A549 (cell line): Measurements from ENCODE around the gene CTSH. TPM values are rescaled to one million over a fixed set of nuclear protein-coding genes. Genes with fewer than 3 reads are reported as not detected.

Experiments
- ATAC-seq, 2 experiments: fragments of 200-7000 bp in 1 of 2; fragments of >200 bp in 1 of 2; cut with Nextera tagmentation in 1 of 2; cut with Tn5 transposase in 1 of 2; 3 replicates each; pipeline versions ENCODE4 v1.8.0 to v1.9.1; 2018 to 2020; ENCODE audit warnings: mild to moderate bottlenecking in 1 of 2, moderate library complexity in 1 of 2
- CTCF ChIA-PET: fragments of 300-600 bp; sonication (Branson Sonifier 250); formaldehyde crosslinking; extraction: SDS; loops from one replicate; lab custom pipeline; 2021; ENCODE audit warnings: antibody characterized with exemption, inconsistent platforms; lab: Yijun Ruan, JAX
- POLR2A ChIA-PET: fragments of 350-600 bp; formaldehyde crosslinking; extraction: SDS; loops from one replicate; lab custom pipeline; 2021; ENCODE audit warnings: antibody characterized with exemption, inconsistent platforms; lab: Yijun Ruan, JAX
- DNase-seq, 2 experiments: peaks; one replicate each; pipeline versions ENCODE4 v3.0.0 to v3.0.0-alpha.2; 2011 to 2016; ENCODE audit warnings: low read depth in 1 of 2, low spot score in 1 of 2
- FAIRE-seq: peaks from 2 replicates; lab custom pipeline; 2011; peaks lifted over from hg19 to GRCh38; lab: Jason Lieb, UNC
- H3K27ac ChIP-seq, 2 experiments: fragments of >200 bp; sonication (Bioruptor Twin); formaldehyde crosslinking; 3 replicates each; pipeline ENCODE4 v1.5.1; 2016 to 2017
- H3K4me1 ChIP-seq: fragments of >200 bp; sonication (Bioruptor Twin); formaldehyde crosslinking; 3 replicates; pipeline ENCODE4 v1.6.1; 2016
- H3K4me2 ChIP-seq: fragments of >200 bp; sonication (Bioruptor Twin); formaldehyde crosslinking; 3 replicates; pipeline ENCODE4 v1.6.1; 2016
- H3K4me3 ChIP-seq: fragments of >200 bp; sonication (Bioruptor Twin); formaldehyde crosslinking; 3 replicates; pipeline ENCODE4 v1.5.1; 2016
- H3K9me3 ChIP-seq: fragments of >200 bp; sonication (Bioruptor Twin); formaldehyde crosslinking; 3 replicates; pipeline ENCODE4 v1.6.1; 2016
- CBX2 ChIP-seq: fragments of 200-600 bp; sonication (generic); IDR thresholded peaks from 2 replicates; pipeline ENCODE4 v1.6.1; 2016; ENCODE audit warnings: low read depth, mild to moderate bottlenecking, borderline replicate concordance
- CHD4 ChIP-seq: fragments of 200-600 bp; sonication (generic); IDR thresholded peaks from 2 replicates; pipeline ENCODE4 v1.6.1; 2016; ENCODE audit warnings: antibody characterized with exemption, mild to moderate bottlenecking, borderline replicate concordance
- EHF ChIP-seq: fragments of 250-450 bp; sonication (Bioruptor Pico); IDR thresholded peaks from 2 replicates; pipeline ENCODE4 v1.5.0; 2020; ENCODE audit warnings: mild to moderate bottlenecking
- FOSL2 ChIP-seq, 2 experiments: fragments of 450-650 bp in 1 of 2; fragments of >200 bp in 1 of 2; sonication (Bioruptor Twin) in 1 of 2; formaldehyde crosslinking; IDR thresholded peaks; 2 replicates each; pipeline versions ENCODE4 v1.5.0 to v1.6.1; 2016 to 2020; ENCODE audit warnings: mild to moderate bottlenecking in 1 of 2, moderate library complexity in 1 of 2
- HDAC2 ChIP-seq: fragments of 200-600 bp; sonication (generic); IDR thresholded peaks from 2 replicates; pipeline ENCODE4 v1.6.1; 2016
- HOXB13 ChIP-seq: fragments of 250-450 bp; sonication (Bioruptor Pico); IDR thresholded peaks from 2 replicates; pipeline ENCODE4 v1.5.0; 2020; ENCODE audit warnings: low read depth, mild to moderate bottlenecking, moderate library complexity
- JUNB ChIP-seq: fragments of >200 bp; sonication (Bioruptor Twin); formaldehyde crosslinking; IDR thresholded peaks from 2 replicates; pipeline ENCODE4 v1.6.1; 2016
- NFE2L2 ChIP-seq: fragments of 150-350 bp; conservative IDR thresholded peaks from 2 replicates; pipeline ENCODE4 v1.6.1; 2014; ENCODE audit warnings: low read length
- NPAS2 ChIP-seq: fragments of 250-450 bp; sonication (Bioruptor Pico); IDR thresholded peaks from 2 replicates; pipeline ENCODE4 v1.8.0; 2022; ENCODE audit warnings: mild to moderate bottlenecking, moderate library complexity, borderline replicate concordance
- NR3C1 ChIP-seq: fragments of >200 bp; sonication (Bioruptor Twin); formaldehyde crosslinking; IDR thresholded peaks from 3 replicates; pipeline ENCODE4 v1.6.1; 2017
- PHF8 ChIP-seq: fragments of 200-600 bp; sonication (generic); IDR thresholded peaks from 2 replicates; pipeline ENCODE4 v1.6.1; 2016; ENCODE audit warnings: low read depth, mild to moderate bottlenecking, antibody characterized with exemption, moderate library complexity, borderline replicate concordance
- POLR2AphosphoS2 ChIP-seq: conservative IDR thresholded peaks from 2 replicates; pipeline ENCODE4 v1.6.1; 2012; ENCODE audit warnings: low read length, improper control_type of control experiment, inconsistent platforms
- RCOR1 ChIP-seq: fragments of 150-350 bp; IDR thresholded peaks from 2 replicates; pipeline ENCODE4 v1.6.1; 2014; ENCODE audit warnings: antibody characterized with exemption, low read length, low read depth
- REST ChIP-seq: fragments of 200-600 bp; sonication (generic); IDR thresholded peaks from 2 replicates; pipeline ENCODE4 v1.6.1; 2016; ENCODE audit warnings: antibody characterized with exemption, mild to moderate bottlenecking, moderate library complexity
- RFX5 ChIP-seq: fragments of 450-650 bp; IDR thresholded peaks from 2 replicates; pipeline ENCODE4 v1.7.1; 2014; ENCODE audit warnings: antibody characterized with exemption, mild to moderate bottlenecking, moderate library complexity
- RNF2 ChIP-seq: fragments of 200-600 bp; sonication (generic); IDR thresholded peaks from 2 replicates; pipeline ENCODE4 v1.6.1; 2016; ENCODE audit warnings: low read depth, mild to moderate bottlenecking, antibody characterized with exemption, moderate library complexity, borderline replicate concordance
- SREBF2 ChIP-seq: fragments of 450-650 bp; IDR thresholded peaks from 2 replicates; pipeline ENCODE4 v1.6.1; 2014; ENCODE audit warnings: mild to moderate bottlenecking, moderate library complexity
- TP53 ChIP-seq: fragments of 250-450 bp; sonication (Bioruptor Pico); IDR thresholded peaks from 2 replicates; pipeline ENCODE4 v1.5.0; 2021; ENCODE audit warnings: mild to moderate bottlenecking, moderate library complexity
- WGBS: methylation state at CpG from one replicate; pipeline ENCODE4 v1.1.6; 2017; ENCODE audit errors: missing lambda C conversion rate; 5-methylcytosine and 5-hydroxymethylcytosine counted together
- polyA plus RNA-seq, 4 experiments: library from polyadenylated mRNA; depleted of rRNA in 3 of 4; stranded (reverse); fragments of >200 nt; fragmentation: RNase III in 1 of 4; extraction: RNeasy Plus Mini Kit Qiagen cat#74134 plus additional on column Dnase treatment in 1 of 4; gene quantifications; 2 replicates in 3 of 4; 3 replicates in 1 of 4; pipeline ENCODE4 v1.2.3, GENCODE V29; 2011 to 2017
- TF ChIP-seq, protein P1 (sequence below): fragments of >200 bp; sonication (Bioruptor Twin); formaldehyde crosslinking; IDR thresholded peaks from 2 replicates; pipeline ENCODE4 v1.6.1; 2016
- TF ChIP-seq, protein P2 (sequence below): fragments of >200 bp; sonication (Bioruptor Twin); formaldehyde crosslinking; IDR thresholded peaks from 3 replicates; pipeline ENCODE4 v1.6.1; 2016

CTSH gene
- polyA plus RNA-seq, 2 of the 4 experiments (the other 2 are of a cell fraction): 25.2 to 33.3 TPM

- TF ChIP-seq, protein P1, sequence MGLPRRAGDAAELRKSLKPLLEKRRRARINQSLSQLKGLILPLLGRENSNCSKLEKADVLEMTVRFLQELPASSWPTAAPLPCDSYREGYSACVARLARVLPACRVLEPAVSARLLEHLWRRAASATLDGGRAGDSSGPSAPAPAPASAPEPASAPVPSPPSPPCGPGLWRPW: no peak
- TF ChIP-seq CHD4: no peak
- TF ChIP-seq NFE2L2: no peak
- no peak for TF ChIP-seq HOXB13 (CRISPR knock-in tag)
- no peak for TF ChIP-seq RCOR1
Measured at GRCh38 chr15:78933823-78934654, 10.8 kb downstream of the CTSH start (continued).

- H3K27ac ChIP-seq: no peak overlapping the region
Measured at GRCh38 chr15:78933187-78933822, 11.5 kb downstream of the CTSH start.

More at GRCh38 chr15:78933187-78933822, 11.5 kb downstream of the CTSH start:
- ChIA-PET CTCF (interaction anchor here (0.9 to 4.4 kb wide), 4 partner anchors 10 to 46 kb away, joined by 3 to 19 read pairs (median 8); no protein-coding TSS in a partner anchor), POLR2A (no interaction called here)
- DNase-seq (no peak), FAIRE-seq (no peak), ATAC-seq (no peak)
- Histone ChIP-seq H3K9me3 (no peaks in the 10 kb centered on the region), H3K4me3 (no peak overlapping the region), H3K4me2 (no peak overlapping the region), H3K4me1 (peaks cover 17% of the 10 kb centered on the region)
- no peak for TF ChIP-seq POLR2AphosphoS2
- TF ChIP-seq RNF2: no peak
- TF ChIP-seq HDAC2: no peak
- no peak for TF ChIP-seq TP53 (CRISPR knock-in tag)
- no peak for TF ChIP-seq EHF (CRISPR knock-in tag)
- TF ChIP-seq RCOR1: no peak
- TF ChIP-seq FOSL2 (IDR thresholded peaks at IDR 0.05): no peak
- TF ChIP-seq FOSL2 (CRISPR knock-in tag; IDR thresholded peaks at IDR 0.05): no peak
- no peak for TF ChIP-seq SREBF2
- no peak for TF ChIP-seq NPAS2 (CRISPR knock-in tag)
- TF ChIP-seq PHF8: no peak
- TF ChIP-seq CBX2: no peak
- TF ChIP-seq RFX5: no peak
- no peak for TF ChIP-seq NR3C1
- TF ChIP-seq REST: no peak
- TF ChIP-seq, protein P2, sequence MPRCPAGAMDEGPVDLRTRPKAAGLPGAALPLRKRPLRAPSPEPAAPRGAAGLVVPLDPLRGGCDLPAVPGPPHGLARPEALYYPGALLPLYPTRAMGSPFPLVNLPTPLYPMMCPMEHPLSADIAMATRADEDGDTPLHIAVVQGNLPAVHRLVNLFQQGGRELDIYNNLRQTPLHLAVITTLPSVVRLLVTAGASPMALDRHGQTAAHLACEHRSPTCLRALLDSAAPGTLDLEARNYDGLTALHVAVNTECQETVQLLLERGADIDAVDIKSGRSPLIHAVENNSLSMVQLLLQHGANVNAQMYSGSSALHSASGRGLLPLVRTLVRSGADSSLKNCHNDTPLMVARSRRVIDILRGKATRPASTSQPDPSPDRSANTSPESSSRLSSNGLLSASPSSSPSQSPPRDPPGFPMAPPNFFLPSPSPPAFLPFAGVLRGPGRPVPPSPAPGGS: no peak
- TF ChIP-seq JUNB: no peak
- 83% methylated on average over 12 of the region's 12 CpGs for WGBS
